GM19351 (cell line): ENCODE data around the gene EXOSC5.
"Not testable (repeated sequence)": the region's sequence is repeated elsewhere in the genome, so short reads cannot be mapped to it uniquely, and the experiment has no call there.

Source experiments
- ATAC-seq: cut with Tn5 transposase; IDR thresholded peaks from one replicate; pipeline ENCODE4 v1.9.1; 2021; ENCODE audit warnings: mild to moderate bottlenecking, moderate library complexity; ENCODE audit not compliant: unreplicated experiment

Gene EXOSC5

GRCh38 chr19:41397086-41398049, at the start of gene EXOSC5, which contains the start of gene BCKDHA:
Gene EXOSC5, minus strand, starts transcription at chr19:41397359. Its CDS starts 31 bp downstream, at chr19:41397328.
Gene BCKDHA, plus strand, starts transcription at chr19:41397818. Its CDS starts 10 bp downstream, at chr19:41397828.
- ATAC-seq = peak; percentile 92

GRCh38 chr19:41445575-41445974, 48.4 kb upstream of the EXOSC5 start:
- no peak for ATAC-seq

DNA sequence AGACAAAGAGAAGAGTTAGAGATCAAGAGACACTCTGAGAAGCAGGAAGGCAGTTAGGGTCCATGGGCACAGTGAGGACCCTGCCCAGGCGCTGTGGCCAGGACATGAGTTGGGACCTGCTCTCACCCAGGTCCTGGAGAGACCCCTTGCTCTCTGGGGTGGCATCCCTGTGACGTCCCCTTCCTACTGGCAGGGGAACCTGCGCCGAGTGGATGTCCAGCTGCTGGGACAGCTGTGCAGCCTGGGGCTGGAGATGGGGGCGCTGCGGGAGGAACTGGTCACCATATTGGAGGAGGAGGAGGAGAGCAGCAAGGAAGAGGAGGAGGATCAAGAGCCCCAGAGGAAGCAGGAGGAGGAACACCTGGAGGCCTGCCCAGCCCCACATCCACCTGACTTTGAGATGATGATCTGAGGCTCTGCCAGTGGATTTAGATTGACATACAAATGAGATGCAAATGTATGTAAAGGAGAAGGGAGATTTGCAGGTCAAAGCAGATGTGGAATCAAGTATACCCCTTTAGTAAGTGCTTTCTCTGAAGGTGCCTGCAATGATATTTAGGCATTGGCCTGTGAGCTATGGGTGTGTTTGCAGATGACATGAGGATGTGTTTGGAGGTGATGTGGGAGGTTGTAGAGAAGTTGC, 46.8 kb upstream of the EXOSC5 start:
- no peak for ATAC-seq

GRCh38 chr19:41442473-41443355, 45.6 kb upstream of the EXOSC5 start, which contains the start of gene ERICH4:
Gene ERICH4, plus strand, starts transcription at chr19:41443156. Its CDS starts 14 bp downstream, at chr19:41443170.
- no peak for ATAC-seq

DNA sequence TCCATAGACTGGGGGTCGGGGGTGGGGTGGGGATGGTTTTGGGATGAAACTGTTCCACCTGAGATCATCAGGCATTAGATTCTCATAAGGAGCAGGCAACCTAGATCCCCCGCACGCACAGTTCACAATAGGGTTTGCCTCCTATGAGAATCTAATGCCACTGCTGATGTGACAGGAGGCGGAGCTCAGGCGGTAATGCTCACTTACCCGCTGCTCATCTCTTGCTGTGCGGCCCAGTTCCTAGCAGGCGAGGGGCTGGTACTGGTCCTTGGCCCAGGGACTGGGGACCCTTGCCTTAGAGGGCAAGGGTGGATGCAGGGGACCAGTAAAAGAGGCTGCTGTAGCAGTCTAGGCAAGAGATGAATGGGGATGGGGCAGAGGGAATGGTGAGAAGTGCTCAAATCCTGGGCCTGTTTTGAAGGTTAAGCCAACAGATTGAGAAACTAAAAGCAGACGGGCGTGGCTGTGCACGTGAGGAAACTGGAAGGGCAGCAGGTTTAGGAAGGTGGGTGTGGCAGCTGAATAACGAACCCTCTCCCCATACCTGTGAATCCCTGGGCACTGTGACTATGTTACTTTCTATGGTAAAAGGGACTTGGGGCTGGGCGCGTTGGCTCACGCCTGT, 44.3 kb upstream of the EXOSC5 start:
- ATAC-seq = no peak

- ATAC-seq = peak; percentile 89
Measured at GRCh38 chr19:41439441-41440222, 42.5 kb upstream of the EXOSC5 start, which contains the start of gene DMAC2. Gene DMAC2, minus strand, starts transcription at chr19:41439912. Its CDS starts 13 bp downstream, at chr19:41439899.

DNA sequence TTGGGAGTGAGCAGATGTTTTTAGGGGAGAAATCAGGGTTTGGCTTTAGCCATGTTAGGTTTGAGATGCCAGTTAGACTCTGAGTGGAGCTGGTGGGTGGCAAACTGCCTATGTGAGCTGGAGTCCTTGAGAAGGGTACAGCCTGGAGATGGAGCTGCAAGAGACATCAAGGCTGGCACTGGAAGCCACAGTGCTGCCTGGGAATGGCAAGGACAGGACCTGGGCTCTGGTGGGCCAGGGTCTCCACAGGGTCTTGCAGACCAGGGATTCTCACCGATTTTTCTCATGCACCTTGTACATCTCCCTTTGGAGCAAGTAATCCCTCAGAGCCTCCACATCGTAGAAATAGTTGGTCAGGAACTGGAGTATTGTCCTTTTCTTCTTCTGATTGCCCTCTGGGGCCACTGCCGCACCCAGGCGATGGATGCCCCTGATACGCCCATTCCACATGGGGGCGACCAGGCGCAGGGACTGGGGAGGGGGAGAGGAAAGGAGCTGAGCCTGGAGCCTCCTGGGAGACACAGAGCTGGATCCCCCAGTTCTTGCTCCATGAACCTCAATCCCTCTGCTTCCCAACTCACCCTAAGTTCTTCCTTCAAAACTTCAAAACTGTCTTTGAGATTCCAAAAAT, 40.9 kb upstream of the EXOSC5 start:
- no peak for ATAC-seq

DNA sequence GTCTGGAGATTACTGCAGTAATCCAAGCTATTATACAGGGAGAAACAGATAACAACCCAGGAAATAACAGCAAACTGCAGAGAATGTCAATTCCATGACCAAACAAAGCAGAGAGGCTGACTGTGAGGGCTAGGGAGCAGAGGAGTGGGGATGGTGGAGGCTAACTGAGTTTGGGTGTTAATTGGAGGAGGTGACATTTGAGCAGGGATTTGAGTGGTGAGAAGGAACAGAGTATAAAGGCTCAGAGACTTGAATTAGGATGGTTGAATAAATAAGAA, 39.5 kb upstream of the EXOSC5 start:
- no peak for ATAC-seq

GRCh38 chr19:41435936-41436673, 38.9 kb upstream of the EXOSC5 start:
- ATAC-seq = no peak

GRCh38 chr19:41435376-41435775, 38.2 kb upstream of the EXOSC5 start:
- not testable (repeated sequence) for ATAC-seq

DNA sequence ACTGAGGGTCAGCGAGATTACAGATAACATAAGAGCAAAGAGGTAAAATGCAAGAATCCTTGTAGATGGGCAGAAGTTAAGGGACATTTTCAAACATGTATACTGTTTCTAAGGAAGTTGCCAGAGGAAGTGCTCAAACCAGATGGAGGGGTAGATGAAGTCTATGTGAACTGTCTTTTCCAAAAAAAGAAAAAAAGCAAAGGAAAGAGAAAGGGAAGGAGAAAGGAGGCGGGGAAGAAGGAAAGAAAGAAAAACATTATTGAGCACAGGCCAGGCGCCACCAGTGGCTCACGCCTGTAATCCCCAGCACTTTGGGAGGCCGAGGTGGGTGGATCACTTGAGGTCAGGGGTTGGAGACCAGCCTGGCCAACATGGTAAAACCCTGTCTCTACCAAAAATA, 37.3 kb upstream of the EXOSC5 start:
- ATAC-seq = no peak

DNA sequence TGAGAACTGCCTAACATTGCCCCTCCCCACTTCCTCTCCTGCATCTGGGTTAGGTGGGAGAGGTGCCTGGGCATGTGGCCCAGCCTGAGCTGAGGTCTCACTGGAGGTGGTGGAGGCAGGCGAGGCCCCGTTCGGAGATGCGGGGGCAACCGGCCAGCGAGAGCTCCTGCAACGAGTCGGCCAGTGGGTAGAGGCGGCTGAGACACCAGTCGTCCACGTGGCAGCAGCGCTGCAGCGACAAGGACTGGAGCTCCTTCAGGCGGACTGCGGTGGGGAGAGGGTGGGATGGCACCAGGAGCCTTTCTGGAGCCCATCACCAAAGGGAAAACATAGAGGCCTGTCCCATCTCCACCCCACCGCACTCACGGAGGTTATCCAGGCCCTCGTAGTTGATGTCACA, 36.0 kb upstream of the EXOSC5 start:
- no peak for ATAC-seq

- no peak for ATAC-seq
Measured at GRCh38 chr19:41431426-41432386, 34.5 kb upstream of the EXOSC5 start.

- no peak for ATAC-seq
Measured at GRCh38 chr19:41430922-41431321, 33.8 kb upstream of the EXOSC5 start.

DNA sequence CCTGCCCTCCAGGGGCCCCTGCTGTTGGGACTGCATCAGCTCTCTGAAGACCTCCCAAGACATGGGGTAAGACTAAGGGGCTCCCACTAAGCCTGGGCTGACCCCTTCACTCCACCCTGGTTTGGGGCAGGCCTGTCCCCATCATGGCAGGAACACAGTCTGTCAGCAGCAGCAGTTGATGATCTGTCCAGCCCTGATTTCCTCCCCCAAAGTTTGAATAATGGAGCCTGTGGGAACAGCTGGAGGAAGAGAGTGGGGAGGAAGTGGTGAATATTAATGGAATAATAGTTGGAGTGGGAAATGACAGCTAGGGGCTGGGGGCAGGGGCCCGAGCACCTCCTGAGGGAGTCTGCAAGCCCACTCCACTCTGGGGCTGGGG, 31.3 kb upstream of the EXOSC5 start:
- ATAC-seq = no peak

DNA sequence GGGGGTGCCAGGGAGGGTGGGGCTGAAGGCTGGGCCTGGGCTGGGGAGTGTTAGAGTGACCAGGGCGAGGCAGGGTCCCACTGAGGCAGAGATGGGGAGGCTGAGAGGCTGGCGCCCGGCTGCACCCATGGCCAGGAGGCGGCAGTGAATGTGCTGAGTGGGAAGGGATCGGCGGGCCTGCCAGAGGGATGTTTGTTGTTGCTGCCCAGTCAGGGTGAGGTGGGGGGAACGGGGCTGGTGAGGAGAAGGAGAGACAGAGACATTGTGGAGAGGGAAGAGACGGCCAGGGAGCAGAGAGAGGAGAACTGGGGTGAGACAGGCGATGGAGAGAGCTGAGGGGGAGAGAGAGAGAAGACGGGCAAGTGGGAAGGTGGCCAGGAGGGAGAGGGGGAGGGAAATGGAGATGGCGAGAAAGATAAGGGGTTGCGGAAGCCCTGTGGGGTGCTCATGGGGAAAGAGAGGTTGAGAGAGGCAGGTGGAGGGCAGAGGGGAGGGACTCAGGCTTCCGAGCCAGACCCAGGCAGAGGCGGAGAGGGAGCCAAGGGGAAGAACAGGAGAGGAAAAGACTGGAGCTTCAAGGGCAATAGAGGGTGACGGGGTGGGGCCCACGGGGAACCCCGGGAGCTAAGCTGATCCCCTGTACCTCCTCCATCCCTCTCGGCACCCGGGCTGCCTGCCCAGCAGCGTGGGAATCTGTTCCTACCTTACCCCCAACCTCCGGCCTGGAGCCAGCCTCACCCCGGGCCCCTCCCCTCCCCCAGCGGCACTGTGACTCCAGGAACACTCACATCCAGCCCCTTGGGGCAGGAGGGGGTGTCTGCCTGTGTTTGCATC, 30.7 kb upstream of the EXOSC5 start:
- no peak for ATAC-seq
